ENCODE results near the gene TSPAN14. TPM values are rescaled to one million over a fixed set of nuclear protein-coding genes. Genes with fewer than 3 reads are reported as not detected.

TSPAN14 gene
- polyA plus RNA-seq, 1 donor (not counting 4 experiments of a cell fraction or from before 2014, with no cell fraction given): 71.1 TPM

- no peaks in the 10 kb centered on the region for H3K9me3 ChIP-seq (ENCODE audit: control insufficient read depth, low read depth, low read length)
- no peak for DNase-seq (ENCODE audit: low read depth, low spot score)
- H4K20me1 ChIP-seq (ENCODE audit: control insufficient read depth, extremely low read depth, insufficient read depth, low read length): no peaks in the 10 kb centered on the region
- no peak overlapping the region for H3K4me3 ChIP-seq (ENCODE audit: control insufficient read depth in 2 of 3, extremely low read depth in 1 of 3, insufficient read depth in 2 of 3, low read depth in 1 of 3, low read length in 3 of 3)
- no peak overlapping the region for H2AFZ ChIP-seq (ENCODE audit: control insufficient read depth, low read length)
- no peaks in the 10 kb centered on the region for H3K9me1 ChIP-seq (ENCODE audit: control insufficient read depth, extremely low read depth, insufficient read depth, low read length)
- dilution Hi-C loops (cut with MboI; ENCODE audit: extremely low pct_ligation_motif_present, low sequenced_read_pairs): no loop called here
- H3K79me2 ChIP-seq (ENCODE audit: control insufficient read depth, insufficient read depth, low read length): no peaks in the 10 kb centered on the region
- no peaks in the 10 kb centered on the region for H3K36me3 ChIP-seq (ENCODE audit: control insufficient read depth in 2 of 2, extremely low read depth in 1 of 2, insufficient read depth in 2 of 2, low read length in 2 of 2)
- H3K27me3 ChIP-seq (ENCODE audit: control insufficient read depth, extremely low read depth, insufficient read depth, low read length): no peaks in the 10 kb centered on the region
- FAIRE-seq: no peak
- no peak overlapping the region for H3K27ac ChIP-seq (ENCODE audit: control insufficient read depth, insufficient read depth, low read length)
- no peak for TF ChIP-seq EZH2 (IDR thresholded peaks at IDR 0.05; ENCODE audit: low read length)
- TF ChIP-seq, protein P1, sequence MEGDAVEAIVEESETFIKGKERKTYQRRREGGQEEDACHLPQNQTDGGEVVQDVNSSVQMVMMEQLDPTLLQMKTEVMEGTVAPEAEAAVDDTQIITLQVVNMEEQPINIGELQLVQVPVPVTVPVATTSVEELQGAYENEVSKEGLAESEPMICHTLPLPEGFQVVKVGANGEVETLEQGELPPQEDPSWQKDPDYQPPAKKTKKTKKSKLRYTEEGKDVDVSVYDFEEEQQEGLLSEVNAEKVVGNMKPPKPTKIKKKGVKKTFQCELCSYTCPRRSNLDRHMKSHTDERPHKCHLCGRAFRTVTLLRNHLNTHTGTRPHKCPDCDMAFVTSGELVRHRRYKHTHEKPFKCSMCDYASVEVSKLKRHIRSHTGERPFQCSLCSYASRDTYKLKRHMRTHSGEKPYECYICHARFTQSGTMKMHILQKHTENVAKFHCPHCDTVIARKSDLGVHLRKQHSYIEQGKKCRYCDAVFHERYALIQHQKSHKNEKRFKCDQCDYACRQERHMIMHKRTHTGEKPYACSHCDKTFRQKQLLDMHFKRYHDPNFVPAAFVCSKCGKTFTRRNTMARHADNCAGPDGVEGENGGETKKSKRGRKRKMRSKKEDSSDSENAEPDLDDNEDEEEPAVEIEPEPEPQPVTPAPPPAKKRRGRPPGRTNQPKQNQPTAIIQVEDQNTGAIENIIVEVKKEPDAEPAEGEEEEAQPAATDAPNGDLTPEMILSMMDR (optimal IDR thresholded peaks at IDR 0.05 in 1 of 3, IDR thresholded peaks at IDR 0.05 in 1 of 3, conservative IDR thresholded peaks at IDR 0.05 in 1 of 3; ENCODE audit: extremely low read depth in 1 of 3, insufficient read depth in 2 of 3, low read length in 3 of 3): no peak
- peaks cover 32% of the 10 kb centered on the region for H3K4me1 ChIP-seq (ENCODE audit: control insufficient read depth, extremely low read depth, insufficient read depth, low read length)
- H3K9ac ChIP-seq (ENCODE audit: control insufficient read depth, extremely low read depth, insufficient read depth, low read length): no peak overlapping the region
- H3K4me2 ChIP-seq (ENCODE audit: control insufficient read depth, extremely low read depth, insufficient read depth, low read depth, low read length): no peak overlapping the region
Measured at GRCh38 chr10:80544316-80544953, 90.3 kb downstream of the TSPAN14 start.

GRCh38 chr10:80545258-80545881, 91.3 kb downstream of the TSPAN14 start:
- Histone ChIP-seq H3K9ac (ENCODE audit: control insufficient read depth, extremely low read depth, insufficient read depth, low read length) (no peak overlapping the region), H3K27ac (ENCODE audit: control insufficient read depth, insufficient read depth, low read length) (no peak overlapping the region), H3K36me3 (ENCODE audit: control insufficient read depth in 2 of 2, extremely low read depth in 1 of 2, insufficient read depth in 2 of 2, low read length in 2 of 2) (no peaks in the 10 kb centered on the region), H3K9me1 (ENCODE audit: control insufficient read depth, extremely low read depth, insufficient read depth, low read length) (no peaks in the 10 kb centered on the region), H3K4me3 (ENCODE audit: control insufficient read depth in 2 of 3, extremely low read depth in 1 of 3, insufficient read depth in 2 of 3, low read depth in 1 of 3, low read length in 3 of 3) (no peak overlapping the region), H4K20me1 (ENCODE audit: control insufficient read depth, extremely low read depth, insufficient read depth, low read length) (no peaks in the 10 kb centered on the region), H2AFZ (ENCODE audit: control insufficient read depth, low read length) (no peak overlapping the region), H3K9me3 (ENCODE audit: control insufficient read depth, low read depth, low read length) (no peaks in the 10 kb centered on the region), H3K4me1 (ENCODE audit: control insufficient read depth, extremely low read depth, insufficient read depth, low read length) (peaks cover 22% of the 10 kb centered on the region), H3K27me3 (ENCODE audit: control insufficient read depth, extremely low read depth, insufficient read depth, low read length) (no peaks in the 10 kb centered on the region), H3K79me2 (ENCODE audit: control insufficient read depth, insufficient read depth, low read length) (no peaks in the 10 kb centered on the region), H3K4me2 (ENCODE audit: control insufficient read depth, extremely low read depth, insufficient read depth, low read depth, low read length) (no peak overlapping the region)
- DNase-seq (ENCODE audit: low read depth, low spot score) (no peak), FAIRE-seq (no peak)
- dilution Hi-C loops (cut with MboI; ENCODE audit: extremely low pct_ligation_motif_present, low sequenced_read_pairs): no loop called here
- TF ChIP-seq EZH2 (IDR thresholded peaks at IDR 0.05; ENCODE audit: low read length): no peak
- TF ChIP-seq, protein P1 (optimal IDR thresholded peaks at IDR 0.05 in 1 of 3, IDR thresholded peaks at IDR 0.05 in 1 of 3, conservative IDR thresholded peaks at IDR 0.05 in 1 of 3; ENCODE audit: extremely low read depth in 1 of 3, insufficient read depth in 2 of 3, low read length in 3 of 3): no peak
